K562 (cell line): ENCODE data around the gene DUS1L. TPM values are rescaled to one million over a fixed set of nuclear protein-coding genes. Genes with fewer than 3 reads are reported as not detected.

Experiments
- CTBP1 ChIP-seq: fragments of 450-650 bp; IDR thresholded peaks from 2 replicates; pipeline ENCODE4 v1.6.1; 2016; ENCODE audit warnings: borderline replicate concordance
- DPF2 ChIP-seq: fragments of 450-650 bp; IDR thresholded peaks from 2 replicates; pipeline ENCODE4 v1.6.1; 2016
- EP400 ChIP-seq: fragments of 450-650 bp; IDR thresholded peaks from 2 replicates; pipeline ENCODE4 v1.6.1; 2017; ENCODE audit warnings: antibody characterized with exemption, mild to moderate bottlenecking, moderate library complexity
- GABPB1 ChIP-seq: sonication (generic); formaldehyde crosslinking; IDR thresholded peaks from 2 replicates; pipeline ENCODE4 v1.8.0; 2022; ENCODE audit warnings: mild to moderate bottlenecking, missing genetic modification reagents
- LARP7 ChIP-seq: fragments of 450-650 bp; IDR thresholded peaks from 2 replicates; pipeline ENCODE4 v1.6.1; 2016
- MEIS2 ChIP-seq: fragments of 450-650 bp; IDR thresholded peaks from 2 replicates; pipeline ENCODE4 v1.6.1; 2014; ENCODE audit warnings: mild to moderate bottlenecking; ENCODE audit not compliant: partially characterized antibody
- NR2C1 ChIP-seq, 2 experiments: fragments of 450-650 bp; IDR thresholded peaks; 2 replicates each; pipeline ENCODE4 v1.6.1; 2017; ENCODE audit warnings: mild to moderate bottlenecking in 2 of 2, antibody characterized with exemption in 1 of 2, inconsistent platforms in 1 of 2, missing compliant biosample characterization in 1 of 2, missing genetic modification characterization in 1 of 2
- POLR2G ChIP-seq: fragments of 200-400 bp; formaldehyde crosslinking; IDR thresholded peaks from 2 replicates; pipeline ENCODE4 v1.6.1; 2017; ENCODE audit warnings: low read depth, mild to moderate bottlenecking, antibody characterized with exemption, low read length, moderate library complexity
- RBBP5 ChIP-seq: fragments of 200-600 bp; sonication (generic); IDR thresholded peaks from 2 replicates; pipeline ENCODE4 v1.6.1; 2012; ENCODE audit warnings: borderline replicate concordance, mild to moderate bottlenecking, low read length, control low read depth, inconsistent platforms; ENCODE audit not compliant: insufficient read depth, poor library complexity, severe bottlenecking
- TFAP4 ChIP-seq: sonication (generic); formaldehyde crosslinking; IDR thresholded peaks from 2 replicates; pipeline ENCODE4 v1.8.0; 2022; ENCODE audit warnings: missing genetic modification reagents, mild to moderate bottlenecking, moderate library complexity, borderline replicate concordance
- ZBTB33 ChIP-seq: sonication (generic); formaldehyde crosslinking; IDR thresholded peaks from 2 replicates; pipeline ENCODE4 v1.8.1; 2023; ENCODE audit warnings: mild to moderate bottlenecking, missing genetic modification reagents
- ZFX ChIP-seq: sonication (generic); formaldehyde crosslinking; IDR thresholded peaks from 2 replicates; pipeline ENCODE4 v1.8.0; 2022; ENCODE audit warnings: mild to moderate bottlenecking, missing genetic modification reagents, moderate library complexity
- polyA plus RNA-seq, 8 experiments: library from polyadenylated mRNA; depleted of rRNA in 4 of 8; stranded (reverse) in 5 of 8; unstranded in 3 of 8; fragments of >200 nt; fragmentation: Nextera tagmentation in 2 of 8; fragmentation: Illumina TruSeq in 1 of 8; extraction: Ambion mirVana in 2 of 8; extraction: Trizol in 1 of 8; gene quantifications; 2 replicates each; pipeline versions ENCODE4 v1.2.1 to v1.2.3, GENCODE V29; 2011 to 2014; ENCODE audit warnings: inconsistent platforms in 1 of 8, missing spikeins in 1 of 8
- total RNA-seq, 7 experiments: library from RNA; depleted of rRNA in 6 of 7; stranded (reverse); fragments of >200 nt in 6 of 7; fragmentation: Illumina TruSeq in 2 of 7; extraction: Trizol in 2 of 7; gene quantifications; 2 replicates each; pipeline versions ENCODE4 v1.2.1 to v1.2.3, GENCODE V29; 2011 to 2021; ENCODE audit warnings: low replicate concordance in 1 of 7
- TF ChIP-seq, protein P1 (sequence below): fragments of 450-650 bp; formaldehyde crosslinking; IDR thresholded peaks from 2 replicates; pipeline ENCODE4 v1.4.0; 2020; ENCODE audit warnings: mild to moderate bottlenecking, moderate library complexity
- TF ChIP-seq, protein P2 (sequence below): fragments of 450-650 bp; IDR thresholded peaks from 2 replicates; pipeline ENCODE4 v1.6.1; 2016; ENCODE audit warnings: antibody characterized with exemption
- TF ChIP-seq, protein P3 (sequence below): fragments of 200-800 bp; sonication (Bioruptor generic); IDR thresholded peaks from 2 replicates; pipeline ENCODE4 v1.6.1; 2017; ENCODE audit warnings: missing genetic modification characterization, missing compliant biosample characterization
- TF ChIP-seq, protein P4 (sequence below), 2 experiments: IDR thresholded peaks; 2 replicates each; pipeline ENCODE4 v1.6.1; 2011; ENCODE audit warnings: borderline replicate concordance in 1 of 2, control low read depth in 1 of 2, low read depth in 1 of 2, low read length in 1 of 2, mild to moderate bottlenecking in 1 of 2, mixed read lengths in 1 of 2, moderate library complexity in 1 of 2; ENCODE audit not compliant: insufficient read depth in 1 of 2, insufficient read length in 1 of 2, poor library complexity in 1 of 2, severe bottlenecking in 1 of 2; ENCODE audit errors: extremely low read depth in 1 of 2

DUS1L gene
- total and polyA plus RNA-seq, 9 of the 15 experiments (the other 6 are each of a cell fraction or from before 2014, with no cell fraction given) = 7.8 to 210 (median 83.9) TPM

DNA sequence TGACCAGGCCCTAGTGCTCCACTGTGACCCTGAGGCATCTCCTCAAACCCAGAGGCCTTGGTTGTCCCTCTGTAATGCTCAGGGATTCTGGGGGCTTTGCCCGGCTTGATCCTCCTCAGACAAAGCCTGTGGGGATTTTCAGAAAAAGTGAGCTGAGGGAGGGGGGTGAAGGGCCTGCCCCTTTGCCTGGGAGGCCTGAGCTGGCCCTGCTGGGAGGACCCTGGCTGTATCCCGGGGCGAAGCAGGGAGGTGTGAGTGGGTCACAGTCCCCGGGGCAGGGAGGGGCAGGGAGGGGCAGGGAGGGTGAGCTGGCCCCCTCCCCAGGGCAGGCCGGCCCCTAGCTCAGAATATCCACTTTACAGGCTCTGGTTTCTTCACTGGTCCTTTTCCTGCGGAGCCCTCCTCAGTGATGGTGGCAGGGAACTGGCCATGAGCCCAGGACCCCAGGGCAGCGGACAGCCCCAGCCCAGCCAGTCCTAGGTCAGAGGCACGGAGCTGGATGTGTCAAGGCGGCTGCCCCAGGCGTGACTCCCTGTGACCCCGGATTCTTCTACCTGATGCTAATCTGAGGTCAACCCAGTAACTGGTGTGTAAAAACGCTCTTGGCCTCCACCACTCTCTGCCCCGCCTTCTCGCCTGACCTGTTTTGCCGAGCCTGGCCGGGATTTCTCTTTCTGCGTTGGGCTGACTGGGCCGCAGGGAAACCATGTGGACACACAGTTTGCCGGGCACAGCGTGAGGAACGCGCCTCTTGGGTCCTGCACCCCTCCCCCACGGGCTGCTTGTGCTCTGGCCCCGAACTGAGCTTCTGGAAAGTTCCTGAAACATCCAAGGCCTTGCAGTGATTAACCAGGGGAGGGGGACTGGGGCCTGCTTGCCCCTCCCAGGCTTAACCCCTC, 38.2 kb upstream of the DUS1L start (continued):
- TF ChIP-seq, protein P1, sequence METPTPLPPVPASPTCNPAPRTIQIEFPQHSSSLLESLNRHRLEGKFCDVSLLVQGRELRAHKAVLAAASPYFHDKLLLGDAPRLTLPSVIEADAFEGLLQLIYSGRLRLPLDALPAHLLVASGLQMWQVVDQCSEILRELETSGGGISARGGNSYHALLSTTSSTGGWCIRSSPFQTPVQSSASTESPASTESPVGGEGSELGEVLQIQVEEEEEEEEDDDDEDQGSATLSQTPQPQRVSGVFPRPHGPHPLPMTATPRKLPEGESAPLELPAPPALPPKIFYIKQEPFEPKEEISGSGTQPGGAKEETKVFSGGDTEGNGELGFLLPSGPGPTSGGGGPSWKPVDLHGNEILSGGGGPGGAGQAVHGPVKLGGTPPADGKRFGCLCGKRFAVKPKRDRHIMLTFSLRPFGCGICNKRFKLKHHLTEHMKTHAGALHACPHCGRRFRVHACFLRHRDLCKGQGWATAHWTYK = 0 out of 2 replicates have a peak, but pooled peaks have one; percentile 27
- TF ChIP-seq LARP7 (no peak), ZBTB33 (peak; percentile 36; the same call in 1 of the 2 replicates), MEIS2 (no peak), ZFX (peak; percentile 54), TFAP4 (0 out of 2 replicates have a peak, but pooled peaks have one; percentile 31), EP400 (peak; percentile 26; the same call in 1 of the 2 replicates), NR2C1 (IDR thresholded peaks at IDR 0.05) (peak; percentile 87), NR2C1 (tag; IDR thresholded peaks at IDR 0.05) (peak; percentile 93), GABPB1 (CRISPR knock-in tag) (0 out of 2 replicates have a peak, but pooled peaks have one; percentile 12), CTBP1 (peak; percentile 32; the same call in 1 of the 2 replicates), POLR2G (peak; percentile 59), DPF2 (peak; percentile 30; the same call in 1 of the 2 replicates), RBBP5 (peak; percentile 20)
- TF ChIP-seq, protein P2, sequence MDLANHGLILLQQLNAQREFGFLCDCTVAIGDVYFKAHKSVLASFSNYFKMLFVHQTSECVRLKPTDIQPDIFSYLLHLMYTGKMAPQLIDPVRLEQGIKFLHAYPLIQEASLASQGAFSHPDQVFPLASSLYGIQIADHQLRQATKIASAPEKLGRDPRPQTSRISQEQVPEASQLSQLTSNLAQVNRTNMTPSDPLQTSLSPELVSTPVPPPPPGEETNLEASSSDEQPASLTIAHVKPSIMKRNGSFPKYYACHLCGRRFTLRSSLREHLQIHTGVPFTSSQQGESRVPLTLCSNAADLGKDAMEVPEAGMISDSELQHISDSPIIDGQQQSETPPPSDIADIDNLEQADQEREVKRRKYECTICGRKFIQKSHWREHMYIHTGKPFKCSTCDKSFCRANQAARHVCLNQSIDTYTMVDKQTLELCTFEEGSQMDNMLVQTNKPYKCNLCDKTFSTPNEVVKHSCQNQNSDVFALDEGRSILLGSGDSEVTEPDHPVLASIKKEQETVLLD = 0 out of 2 replicates have a peak, but pooled peaks have one; percentile 26
- TF ChIP-seq, protein P3, sequence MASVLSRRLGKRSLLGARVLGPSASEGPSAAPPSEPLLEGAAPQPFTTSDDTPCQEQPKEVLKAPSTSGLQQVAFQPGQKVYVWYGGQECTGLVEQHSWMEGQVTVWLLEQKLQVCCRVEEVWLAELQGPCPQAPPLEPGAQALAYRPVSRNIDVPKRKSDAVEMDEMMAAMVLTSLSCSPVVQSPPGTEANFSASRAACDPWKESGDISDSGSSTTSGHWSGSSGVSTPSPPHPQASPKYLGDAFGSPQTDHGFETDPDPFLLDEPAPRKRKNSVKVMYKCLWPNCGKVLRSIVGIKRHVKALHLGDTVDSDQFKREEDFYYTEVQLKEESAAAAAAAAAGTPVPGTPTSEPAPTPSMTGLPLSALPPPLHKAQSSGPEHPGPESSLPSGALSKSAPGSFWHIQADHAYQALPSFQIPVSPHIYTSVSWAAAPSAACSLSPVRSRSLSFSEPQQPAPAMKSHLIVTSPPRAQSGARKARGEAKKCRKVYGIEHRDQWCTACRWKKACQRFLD (CRISPR knock-in tag) = peak; percentile 43; the same call in 1 of the 2 replicates
- TF ChIP-seq, protein P4, sequence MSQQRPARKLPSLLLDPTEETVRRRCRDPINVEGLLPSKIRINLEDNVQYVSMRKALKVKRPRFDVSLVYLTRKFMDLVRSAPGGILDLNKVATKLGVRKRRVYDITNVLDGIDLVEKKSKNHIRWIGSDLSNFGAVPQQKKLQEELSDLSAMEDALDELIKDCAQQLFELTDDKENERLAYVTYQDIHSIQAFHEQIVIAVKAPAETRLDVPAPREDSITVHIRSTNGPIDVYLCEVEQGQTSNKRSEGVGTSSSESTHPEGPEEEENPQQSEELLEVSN (IDR thresholded peaks at IDR 0.05; ENCODE audit: borderline replicate concordance in 1 of 2, extremely low read depth in 1 of 2, insufficient read depth in 1 of 2, insufficient read length in 1 of 2, low read depth in 1 of 2, low read length in 1 of 2, poor library complexity in 1 of 2, severe bottlenecking in 1 of 2) = peak in 1 of 2 experiments; percentile 38
